Omental fat pad (tissue), 4 donors: ENCODE results near the gene AMBRA1. TPM values are rescaled to one million over a fixed set of nuclear protein-coding genes. Genes with fewer than 3 reads are reported as not detected.

Experiments
- ATAC-seq: fragments of 150-250 bp; one replicate; pipeline ENCODE4 v1.9.1; 2016; ENCODE audit warnings: mild to moderate bottlenecking, moderate library complexity; ENCODE audit not compliant: low FRiP score
- DNase-seq: peaks from one replicate; pipeline ENCODE4 v3.0.0-alpha.2; 2019; ENCODE audit warnings: low spot score
- CTCF ChIP-seq, 3 donors: fragments of 450-650 bp; IDR thresholded peaks; one replicate each; pipeline ENCODE4 v1.5.1; 2016 to 2017; ENCODE audit warnings: antibody characterized with exemption in 3 of 3, mild to moderate bottlenecking in 3 of 3, moderate library complexity in 2 of 3
- total RNA-seq, 4 donors: library from RNA; depleted of rRNA; stranded (reverse); fragments of >200 nt; gene quantifications; one replicate each; pipeline ENCODE4 v1.1.0, GENCODE V29; 2016

AMBRA1 gene
- total RNA-seq, 4 donors from 2014 or later: 19.2 to 41.0 (median 23.5) TPM

GRCh38 chr11:46615756-46616155 lies 21.9 kb upstream of the AMBRA1 start:
- DNase-seq (no peak), ATAC-seq (no peak)
- no peak for TF ChIP-seq CTCF (IDR thresholded peaks at IDR 0.05)

GRCh38 chr11:46612326-46612725 lies 18.5 kb upstream of the AMBRA1 start:
- DNase-seq: no peak
- no peak for TF ChIP-seq CTCF (IDR thresholded peaks at IDR 0.05)
- no peak for ATAC-seq

- no peak for TF ChIP-seq CTCF (IDR thresholded peaks at IDR 0.05)
- DNase-seq (no peak), ATAC-seq (no peak)
Measured at GRCh38 chr11:46611526-46612304, 17.9 kb upstream of the AMBRA1 start.

- ATAC-seq (no peak), DNase-seq (no peak)
- TF ChIP-seq CTCF (IDR thresholded peaks at IDR 0.05): no peak
Measured at GRCh38 chr11:46609386-46609785, 15.6 kb upstream of the AMBRA1 start.

GRCh38 chr11:46607516-46607915 lies 13.7 kb upstream of the AMBRA1 start:
- ATAC-seq (no peak), DNase-seq (no peak)
- TF ChIP-seq CTCF (IDR thresholded peaks at IDR 0.05): no peak

- no peak for TF ChIP-seq CTCF (IDR thresholded peaks at IDR 0.05)
- DNase-seq (no peak), ATAC-seq (no peak)
Measured at GRCh38 chr11:46604796-46605195, 11.0 kb upstream of the AMBRA1 start.

GRCh38 chr11:46603704-46604308 lies 10.0 kb upstream of the AMBRA1 start:
- TF ChIP-seq CTCF (IDR thresholded peaks at IDR 0.05): no peak
- no peak for DNase-seq
- ATAC-seq: no peak
